ENCODE measurements around the gene DZANK1.
"Not testable (repeated sequence)": the region's sequence is repeated elsewhere in the genome, so short reads cannot be mapped to it uniquely, and the experiment has no call there.

The DZANK1 gene

DNA sequence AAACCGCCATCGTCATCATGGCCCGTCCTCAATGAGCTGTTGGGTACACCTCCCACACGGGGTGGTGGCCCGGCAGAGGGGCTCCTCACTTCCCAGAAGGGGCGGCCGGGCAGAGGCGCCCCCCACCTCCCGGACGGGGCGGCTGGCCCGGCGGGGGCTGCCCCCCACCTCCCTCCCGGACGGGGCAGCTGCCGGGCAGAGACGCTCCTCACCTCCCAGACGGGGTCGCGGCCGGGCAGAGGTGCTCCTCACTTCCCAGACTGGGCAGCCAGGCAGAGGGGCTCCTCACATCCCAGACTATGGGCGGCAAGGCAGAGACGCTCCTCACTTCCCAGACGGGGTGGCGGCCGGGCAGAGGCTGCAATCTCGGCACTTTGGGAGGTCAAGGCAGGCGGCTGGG, 91.3 kb downstream of the DZANK1 start:
- DNase-seq: not testable (repeated sequence)

DNA sequence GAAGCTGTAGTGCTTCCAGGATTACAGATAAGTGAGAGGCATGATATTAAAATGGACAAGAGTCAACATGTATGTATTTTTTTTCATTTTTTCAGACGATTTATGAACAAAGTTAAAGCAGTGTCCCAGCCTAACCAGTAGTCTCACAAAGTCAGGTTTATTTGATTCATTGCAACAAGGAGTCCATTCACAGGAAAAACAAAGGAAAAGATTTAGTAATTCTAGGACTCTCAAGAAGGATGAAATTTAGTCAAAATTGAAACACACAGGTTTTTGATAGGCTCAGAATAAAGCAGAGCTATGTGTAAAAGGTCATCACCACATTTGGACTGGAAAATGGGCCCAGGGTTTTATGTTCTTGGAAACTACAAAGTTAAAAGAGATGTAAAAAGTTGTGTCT, 94.5 kb downstream of the DZANK1 start:
- no peak for DNase-seq

DNA sequence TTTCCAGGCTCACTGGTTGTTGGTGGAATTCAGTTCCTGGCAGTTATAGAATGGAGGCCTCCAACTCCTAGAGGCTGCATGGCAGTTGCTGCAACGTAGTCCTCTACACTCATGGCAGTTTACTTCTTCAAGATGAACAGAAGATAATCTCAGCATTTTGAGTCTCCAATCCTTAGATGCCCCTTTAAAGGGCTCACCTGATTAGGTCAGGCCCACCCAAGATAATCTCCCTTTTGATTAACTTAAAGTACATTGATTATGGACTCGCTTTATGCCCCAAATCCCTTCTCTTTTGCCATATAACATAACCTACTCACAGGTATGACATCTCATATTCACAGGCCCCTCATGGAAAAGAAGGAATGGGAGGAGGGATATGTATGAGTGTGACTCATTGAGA, 102.1 kb downstream of the DZANK1 start:
- no peak for DNase-seq

DNA sequence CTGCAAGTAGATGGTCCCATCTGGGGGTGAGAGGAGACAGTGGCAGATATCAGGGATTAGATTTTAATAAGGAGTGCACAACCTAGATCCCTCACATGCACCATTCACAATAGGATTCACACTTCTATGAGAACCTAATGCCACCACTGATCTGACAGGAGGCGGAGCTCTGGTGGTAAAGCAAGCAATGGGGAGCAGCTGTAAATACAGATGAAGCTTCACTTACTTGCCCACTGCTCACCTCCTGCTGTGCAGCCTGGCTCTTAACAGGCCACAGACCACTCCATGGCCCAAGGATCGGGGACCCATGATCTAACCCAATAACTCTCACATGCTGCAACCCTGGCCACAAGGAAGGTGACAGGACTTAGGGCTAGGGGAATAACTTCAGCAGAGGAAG, 103.1 kb downstream of the DZANK1 start:
- no peak for DNase-seq

DNA sequence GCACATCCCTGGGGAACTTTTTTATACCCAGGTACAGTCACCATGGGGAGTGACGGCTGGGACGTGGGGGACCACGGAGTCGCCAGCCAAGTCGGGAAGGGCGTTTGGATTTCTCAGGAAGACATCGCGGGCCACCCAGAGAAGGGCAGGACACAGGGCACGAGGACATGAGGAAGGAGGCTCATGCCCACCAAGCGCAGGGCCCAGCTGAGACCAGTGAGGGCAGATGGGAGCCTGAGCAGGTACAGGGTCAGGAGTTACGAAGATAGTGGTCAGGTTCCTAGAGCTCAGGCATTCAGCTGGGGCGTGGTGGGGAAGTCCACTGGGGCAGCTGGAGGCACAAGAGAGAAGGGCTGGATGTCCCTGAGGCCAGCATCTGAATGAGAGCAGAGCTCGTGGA, 103.9 kb downstream of the DZANK1 start:
- DNase-seq: no peak

DNA sequence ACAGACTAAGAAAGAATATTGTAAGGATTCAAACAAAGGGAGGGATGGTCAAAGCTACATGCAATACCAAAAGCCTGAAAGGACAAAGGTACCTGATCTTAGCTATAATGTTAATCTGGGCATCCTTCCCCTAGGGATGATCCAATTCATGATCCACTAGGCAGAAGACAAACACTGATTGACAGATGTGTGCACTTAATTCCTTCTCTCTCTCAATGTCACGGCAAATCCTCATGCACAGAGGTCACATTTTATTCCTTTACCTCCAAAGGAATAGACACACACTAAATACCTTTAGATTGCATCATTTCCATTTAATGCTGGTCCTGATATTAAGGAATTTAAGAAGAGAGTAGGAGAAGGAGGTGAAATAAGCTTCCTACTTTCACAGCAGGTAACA, 105.2 kb downstream of the DZANK1 start:
- DNase-seq: no peak

DNA sequence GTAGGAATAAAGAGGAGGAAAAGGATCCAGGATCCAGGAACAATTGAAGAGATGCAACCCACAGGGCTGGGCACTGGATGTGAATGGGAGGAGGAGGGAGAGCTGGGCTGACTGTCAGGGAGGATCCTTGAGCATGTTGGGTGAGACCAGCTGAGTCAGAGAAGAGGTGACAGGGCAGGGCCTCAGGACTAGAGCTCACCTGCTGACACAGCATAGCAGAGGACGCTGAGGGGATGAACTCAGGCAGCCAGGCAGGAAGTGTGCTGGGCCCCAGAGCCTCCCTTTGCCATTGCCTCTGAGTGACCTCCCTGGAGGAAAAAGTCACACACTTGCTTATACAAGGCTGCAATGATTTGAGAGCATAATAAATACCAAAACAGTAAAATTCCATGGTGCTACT, 106.2 kb downstream of the DZANK1 start:
- no peak for DNase-seq

DNA sequence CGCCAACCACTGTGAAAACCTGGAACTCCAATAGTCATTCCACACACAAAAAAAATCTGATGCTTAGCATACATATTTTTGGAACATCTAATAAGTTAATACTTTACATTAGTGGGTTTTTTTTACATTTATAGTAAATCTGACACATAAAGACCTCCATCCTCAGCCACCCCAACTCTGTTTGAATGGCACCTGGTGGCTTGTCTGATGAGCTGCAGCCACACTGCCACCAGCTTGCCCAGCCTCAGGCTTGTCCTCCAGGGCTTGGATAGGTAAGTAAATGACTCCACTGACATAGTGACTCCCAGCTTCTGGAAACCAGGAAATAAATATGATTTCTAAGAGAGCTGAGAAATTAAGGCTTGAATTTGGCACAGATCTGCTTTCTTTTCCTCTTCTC, 107.0 kb downstream of the DZANK1 start:
- DNase-seq: no peak

DNA sequence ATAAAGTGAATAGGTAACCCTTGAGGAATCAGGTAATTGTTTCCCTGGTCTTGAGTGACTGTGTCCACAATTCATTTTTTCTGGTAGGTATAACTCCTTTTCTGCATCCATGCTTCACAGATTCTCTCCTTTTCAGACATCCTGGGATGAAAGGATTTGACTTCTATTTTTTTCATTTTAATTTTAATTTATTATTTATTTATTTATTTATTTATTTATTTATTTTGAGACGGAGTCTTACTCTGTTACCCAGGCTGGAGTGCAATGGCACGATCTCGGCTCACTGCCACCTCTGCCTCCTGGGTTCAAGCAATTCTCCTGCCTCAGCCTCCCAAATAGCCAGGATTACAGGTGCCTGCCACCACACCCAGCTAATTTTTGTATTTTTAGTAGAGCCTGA, 117.1 kb downstream of the DZANK1 start:
- not testable (repeated sequence) for DNase-seq

Measured in inflammatory macrophage treated with lipopolysaccharide for 1 hour (primary cell).